ENCODE results near the gene NACA. TPM values are rescaled to one million over a fixed set of nuclear protein-coding genes. Genes with fewer than 3 reads are reported as not detected.

Gene NACA
- total and polyA plus RNA-seq, 7 donors: 1,056 to 2,405 (median 1,536) TPM

- Histone ChIP-seq H3K4me3 (peak overlapping the region; percentile 59 to 97 (median 68)), H3K4me1 (peaks cover 0 to 41% (median 36%) of the 10 kb centered on the region in 4 donors), H3K36me3 (peaks cover 0 to 33% (median 4%) of the 10 kb centered on the region in 4 donors), H3K27ac (peak overlapping the region; percentile 88 to 96 (median 90)), H3K9me3 (no peaks in the 10 kb centered on the region), H3K27me3 (no peaks in the 10 kb centered on the region)
- DNase-seq: no peak
- no peak for TF ChIP-seq EP300 (IDR thresholded peaks at IDR 0.05)
- no peak for TF ChIP-seq POLR2AphosphoS5 (IDR thresholded peaks at IDR 0.05)
- TF ChIP-seq CTCF (IDR thresholded peaks at IDR 0.05): no peak
- no peak for TF ChIP-seq POLR2A (IDR thresholded peaks at IDR 0.05)
- intact Hi-C loops (cut with DNase I): loop anchor here (1.0 to 2.0 kb wide), 3 partner anchors 37 to 89 kb away; partner anchors contain the start of gene PTGES3
- 35% methylated on average over 7 of the region's 7 CpGs for WGBS, 2 donors
Measured at GRCh38 chr12:56725723-56726102, 614 bp upstream of the NACA start.

- Histone ChIP-seq H3K4me1 (peaks cover 0 to 52% (median 46%) of the 10 kb centered on the region in 4 donors), H3K27me3 (no peaks in the 10 kb centered on the region), H3K36me3 (peaks cover 0 to 34% (median 7%) of the 10 kb centered on the region in 4 donors), H3K9me3 (no peaks in the 10 kb centered on the region), H3K4me3 (peak overlapping the region; percentile 59 to 97 (median 68)), H3K27ac (peak overlapping the region; percentile 88 to 96 (median 90))
- DNase-seq: no peak
- 0% methylated on average over 9 of the region's 9 CpGs for WGBS, 2 donors
- intact Hi-C loops (cut with DNase I): loop anchor here (2.0 kb wide), 1 partner anchor 88 kb away; no protein-coding TSS in a partner anchor
- TF ChIP-seq EP300 (IDR thresholded peaks at IDR 0.05) (no peak), POLR2A (IDR thresholded peaks at IDR 0.05) (no peak), CTCF (IDR thresholded peaks at IDR 0.05) (no peak), POLR2AphosphoS5 (IDR thresholded peaks at IDR 0.05) (no peak)
Measured at GRCh38 chr12:56724701-56724971, 463 bp downstream of the NACA start.

GRCh38 chr12:56723889-56724700 is 1.0 kb downstream of the NACA start:
- H3K9me3 ChIP-seq: no peaks in the 10 kb centered on the region
- H3K36me3 ChIP-seq: peaks cover 2 to 36% (median 12%) of the 10 kb centered on the region in 4 donors
- intact Hi-C loops (cut with DNase I): loop anchor here (2.0 kb wide), 1 partner anchor 87 kb away; no protein-coding TSS in a partner anchor
- peaks cover 0 to 57% (median 52%) of the 10 kb centered on the region in 4 donors for H3K4me1 ChIP-seq
- no peaks in the 10 kb centered on the region for H3K27me3 ChIP-seq
- WGBS, 2 donors: 1 to 3% methylated on average over 14 of the region's 14 CpGs
- peak; percentile 93 for DNase-seq
- TF ChIP-seq EP300 (IDR thresholded peaks at IDR 0.05): peak in 1 of 4 donors; percentile 15
- peak; percentile 72 to 86 (median 77) for TF ChIP-seq POLR2AphosphoS5 (IDR thresholded peaks at IDR 0.05)
- TF ChIP-seq CTCF (IDR thresholded peaks at IDR 0.05): no peak
- peak in 1 of 2 donors; percentile 55 for TF ChIP-seq POLR2A (IDR thresholded peaks at IDR 0.05)
- peak overlapping the region; percentile 59 to 97 (median 68) for H3K4me3 ChIP-seq
- peak overlapping the region; percentile 88 to 96 (median 90) for H3K27ac ChIP-seq

- TF ChIP-seq CTCF (IDR thresholded peaks at IDR 0.05) (no peak), POLR2A (IDR thresholded peaks at IDR 0.05) (no peak), POLR2AphosphoS5 (IDR thresholded peaks at IDR 0.05) (no peak), EP300 (IDR thresholded peaks at IDR 0.05) (no peak)
- intact Hi-C loops (cut with DNase I): no loop called here
- H3K36me3 ChIP-seq: peaks cover 6 to 44% (median 13%) of the 10 kb centered on the region in 4 donors
- H3K4me1 ChIP-seq: peaks cover 0 to 63% (median 59%) of the 10 kb centered on the region in 4 donors
- H3K27ac ChIP-seq: peak overlapping the region; percentile 88 to 96 (median 90)
- no peaks in the 10 kb centered on the region for H3K27me3 ChIP-seq
- H3K4me3 ChIP-seq: peak overlapping the region; percentile 59 to 97 (median 68)
- WGBS, 2 donors: 13 to 45% methylated on average over 3 of the region's 3 CpGs
- no peak for DNase-seq
- no peaks in the 10 kb centered on the region for H3K9me3 ChIP-seq
Measured at GRCh38 chr12:56723352-56723751, 1.7 kb downstream of the NACA start.
